GDM1 (cell line): ENCODE results near the gene SH3GL1.

Experiments used
- DNase-seq: peaks from one replicate; lab custom pipeline; 2025; lab: John Stamatoyannopoulos, UW

The SH3GL1 gene

DNA sequence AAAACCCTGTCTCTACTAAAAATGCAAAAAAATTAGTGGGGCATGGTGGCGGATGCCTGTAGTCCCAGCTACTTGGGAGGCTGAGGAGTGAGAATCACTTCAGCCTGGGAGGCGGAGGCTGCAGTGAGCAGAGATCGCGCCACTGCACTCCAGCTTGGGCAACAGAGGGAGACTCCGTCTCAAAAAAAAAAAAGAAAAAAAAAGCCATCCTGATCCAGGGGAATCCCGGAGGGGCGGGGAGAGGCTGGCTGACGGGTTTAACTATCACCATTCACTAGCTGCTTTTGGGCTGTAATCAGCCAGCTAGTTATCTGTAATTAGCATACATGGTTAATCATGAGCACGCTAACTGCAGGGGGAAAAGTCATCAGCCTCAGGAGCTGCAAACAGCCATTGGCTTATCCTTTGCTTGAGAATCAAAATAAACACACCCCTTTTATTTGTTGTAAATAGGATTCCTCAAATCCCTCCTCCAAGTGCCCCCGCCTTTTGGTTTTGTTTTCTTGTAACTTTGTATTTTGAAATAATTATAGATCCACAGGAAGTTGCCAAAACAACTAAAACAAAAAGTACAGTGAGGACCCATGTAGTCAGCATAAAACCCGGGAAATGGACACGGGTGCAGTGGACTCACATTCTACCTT is 86.4 kb downstream of the SH3GL1 start:
- no peak for DNase-seq
